C4-2B (cell line): ENCODE results near the gene TPSB2.

ENCODE experiments used
- H3K27ac ChIP-seq: fragments of 450-650 bp; 2 replicates; pipeline ENCODE4 v1.5.1; 2017
- CTCF ChIP-seq: fragments of 450-650 bp; conservative IDR thresholded peaks from 2 replicates; pipeline ENCODE4 v1.5.1; 2017; ENCODE audit warnings: mild to moderate bottlenecking
- ZFX ChIP-seq: fragments of 450-650 bp; IDR thresholded peaks from 2 replicates; pipeline ENCODE4 v1.6.1; 2017

Gene TPSB2

GRCh38 chr16:1210461-1210860 is 19.5 kb downstream of the TPSB2 start:
- TF ChIP-seq ZFX (no peak), CTCF (no peak)
- H3K27ac ChIP-seq = no peak overlapping the region

GRCh38 chr16:1209081-1209480 is 20.9 kb downstream of the TPSB2 start:
- H3K27ac ChIP-seq = no peak overlapping the region
- TF ChIP-seq ZFX = no peak
- TF ChIP-seq CTCF = no peak

DNA sequence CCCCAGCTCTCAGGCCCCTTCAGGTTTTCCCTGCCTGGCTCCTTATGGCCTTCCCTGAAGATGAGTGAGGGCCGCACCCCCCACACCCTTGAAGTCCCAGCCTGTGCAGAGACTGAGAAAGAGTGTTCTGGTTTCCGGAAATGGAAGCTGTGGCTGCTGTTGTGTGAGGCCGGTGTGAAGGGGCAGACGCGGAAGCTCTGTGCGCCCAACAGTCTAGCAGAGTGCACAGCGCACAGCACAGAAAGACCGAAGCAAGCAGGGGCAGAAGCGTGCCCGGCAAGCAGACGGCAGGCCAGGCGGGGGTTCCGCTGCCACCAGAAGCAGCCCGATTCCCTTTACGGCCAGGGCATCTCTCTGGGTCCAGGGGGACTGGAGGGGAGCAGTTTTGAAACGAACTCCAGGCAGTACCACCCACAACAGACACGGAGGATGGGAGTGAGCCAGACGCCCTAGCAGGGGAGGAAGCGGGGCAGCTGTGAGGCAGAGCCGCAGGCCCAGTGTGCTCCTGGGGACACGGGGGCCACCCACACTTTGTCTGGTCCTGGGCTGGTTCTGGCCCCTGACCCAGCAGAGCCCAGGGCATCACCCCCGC is 21.6 kb downstream of the TPSB2 start:
- no peak overlapping the region for H3K27ac ChIP-seq
- no peak for TF ChIP-seq ZFX
- no peak for TF ChIP-seq CTCF

DNA sequence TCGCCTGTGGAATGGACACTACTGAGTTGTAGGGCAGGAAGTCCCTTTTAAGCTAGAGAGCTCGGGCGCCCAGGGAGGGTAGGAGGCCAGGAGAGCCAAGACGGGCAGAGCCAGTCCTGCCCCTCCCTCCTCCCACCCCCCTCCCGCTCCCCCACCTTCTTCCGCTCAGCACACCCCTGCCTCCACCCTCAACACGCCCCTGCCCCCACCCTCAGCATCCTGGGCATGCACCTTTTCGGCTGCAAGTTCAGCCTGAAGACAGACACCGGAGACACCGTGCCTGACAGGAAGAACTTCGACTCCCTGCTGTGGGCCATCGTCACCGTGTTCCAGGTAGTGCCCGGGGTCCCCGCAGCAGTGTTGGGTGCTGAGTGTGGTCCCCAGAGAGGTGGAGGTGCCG is 23.2 kb downstream of the TPSB2 start:
- TF ChIP-seq CTCF (no peak), ZFX (no peak)
- H3K27ac ChIP-seq = no peak overlapping the region

GRCh38 chr16:1206326-1206725 is 23.7 kb downstream of the TPSB2 start:
- TF ChIP-seq CTCF (no peak), ZFX (no peak)
- no peak overlapping the region for H3K27ac ChIP-seq

DNA sequence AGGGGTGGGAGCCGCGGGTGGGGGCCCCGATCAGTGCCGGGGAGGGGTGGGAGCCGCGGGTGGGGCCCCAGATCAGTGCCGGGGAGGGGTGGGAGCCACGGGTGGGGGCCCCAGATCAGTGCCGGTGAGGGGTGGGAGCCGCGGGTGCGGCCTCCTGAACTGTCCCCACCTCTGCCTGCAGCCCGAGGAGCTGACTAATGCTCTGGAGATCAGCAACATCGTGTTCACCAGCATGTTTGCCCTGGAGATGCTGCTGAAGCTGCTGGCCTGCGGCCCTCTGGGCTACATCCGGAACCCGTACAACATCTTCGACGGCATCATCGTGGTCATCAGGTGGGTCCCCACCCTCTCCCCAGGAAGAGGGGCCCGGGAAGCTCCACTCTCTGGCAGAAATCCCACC is 25.1 kb downstream of the TPSB2 start:
- no peak for TF ChIP-seq CTCF
- H3K27ac ChIP-seq = no peak overlapping the region

GRCh38 chr16:1202274-1202673 is 27.7 kb downstream of the TPSB2 start:
- no peak overlapping the region for H3K27ac ChIP-seq
- TF ChIP-seq ZFX = no peak
- TF ChIP-seq CTCF = no peak
